ENCODE measurements around the gene TTC7B. TPM values are rescaled to one million over a fixed set of nuclear protein-coding genes. Genes with fewer than 3 reads are reported as not detected.

The TTC7B gene
- total and polyA plus RNA-seq, 2 donors (not counting 3 experiments of a cell fraction or from before 2014, with no cell fraction given): 46.8 to 76.5 TPM

GRCh38 chr14:90671382-90672234, 144.6 kb downstream of the TTC7B start:
- H3K4me1 ChIP-seq (ENCODE audit: control insufficient read depth, extremely low read depth, insufficient read depth, low read length): peaks cover under 1% of the 10 kb centered on the region
- H2AFZ ChIP-seq (ENCODE audit: low read depth, low read length): no peak overlapping the region
- no TSS peak for BruUV-seq (replicated peaks)
- H3K9ac ChIP-seq (replicated peaks; ENCODE audit: extremely low read depth, insufficient read depth, low read length): no peak overlapping the region
- ChIA-PET POLR2A (interaction anchor here (0.6 kb wide), 1 partner anchor 35 kb away, joined by 3 read pairs; no protein-coding TSS in a partner anchor), CTCF (no interaction called here)
- no peaks in the 10 kb centered on the region for H3K79me2 ChIP-seq (ENCODE audit: control insufficient read depth, insufficient read depth, low read length)
- dilution Hi-C loops (cut with MboI; ENCODE audit: extremely low pct_ligation_motif_present, low sequenced_read_pairs) (no loop called here), intact Hi-C loops (cut with micrococcal nuclease) (no loop called here)
- no peaks in the 10 kb centered on the region for H3K9me3 ChIP-seq (replicated peaks; ENCODE audit: control insufficient read depth, insufficient read depth, low read length)
- TF ChIP-seq EZH2 (IDR thresholded peaks at IDR 0.05; ENCODE audit: borderline replicate concordance, low read depth, low read length, severe bottlenecking): no peak
- TF ChIP-seq JUN (IDR thresholded peaks at IDR 0.05; ENCODE audit: borderline replicate concordance, insufficient read depth, insufficient read length, low read depth): no peak
- no peak for TF ChIP-seq MYC (IDR thresholded peaks at IDR 0.05; ENCODE audit: low read depth, low read length)
- TF ChIP-seq GATA2 (IDR thresholded peaks at IDR 0.05; ENCODE audit: insufficient read depth, insufficient read length, low read depth, low read length): no peak
- TF ChIP-seq POLR2A (IDR thresholded peaks at IDR 0.05; ENCODE audit: low read depth, low read length): no peak
- TF ChIP-seq POLR2AphosphoS5 (IDR thresholded peaks at IDR 0.05; ENCODE audit: insufficient read depth, low read depth, low read length): no peak
- TF ChIP-seq, protein P1, sequence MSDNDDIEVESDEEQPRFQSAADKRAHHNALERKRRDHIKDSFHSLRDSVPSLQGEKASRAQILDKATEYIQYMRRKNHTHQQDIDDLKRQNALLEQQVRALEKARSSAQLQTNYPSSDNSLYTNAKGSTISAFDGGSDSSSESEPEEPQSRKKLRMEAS (IDR thresholded peaks at IDR 0.05; ENCODE audit: insufficient read depth, insufficient read length): no peak
- no peaks in the 10 kb centered on the region for H3K27me3 ChIP-seq (ENCODE audit: control insufficient read depth in 2 of 2, insufficient read depth in 2 of 2, low read length in 2 of 2)
- H3K27ac ChIP-seq (ENCODE audit: insufficient read depth, low read depth, low read length): no peak overlapping the region
- H3K4me3 ChIP-seq (replicated peaks in 1 of 3; ENCODE audit: insufficient read depth in 1 of 3, low read depth in 1 of 3, low read length in 3 of 3): no peak overlapping the region
- H4K20me1 ChIP-seq (replicated peaks; ENCODE audit: control insufficient read depth, extremely low read depth, insufficient read depth, low read length): no peaks in the 10 kb centered on the region
- FAIRE-seq: no peak
- no peak overlapping the region for H3K4me2 ChIP-seq (ENCODE audit: insufficient read depth, low read length)
- peaks cover 0 to 10% of the 10 kb centered on the region in 2 experiments for H3K36me3 ChIP-seq (ENCODE audit: control insufficient read depth in 2 of 2, extremely low read depth in 1 of 2, insufficient read depth in 2 of 2, low read length in 2 of 2)
- DNase-seq (ENCODE audit: low read depth, low spot score): peak; percentile 27
- no peaks in the 10 kb centered on the region for H3K9me1 ChIP-seq (replicated peaks; ENCODE audit: control insufficient read depth, extremely low read depth, insufficient read depth, low read length)

Data from endothelial cell of umbilical vein (primary cell).